ENCODE results near the gene KDM6B. TPM values are rescaled to one million over a fixed set of nuclear protein-coding genes. Genes with fewer than 3 reads are reported as not detected.

KDM6B gene
- total RNA-seq, 1 donor from 2014 or later, result 13.8 TPM

GRCh38 chr17:7818746-7819645 is 15.0 kb upstream of the KDM6B start:
- intact Hi-C loops (cut with micrococcal nuclease), result no loop called here

DNA sequence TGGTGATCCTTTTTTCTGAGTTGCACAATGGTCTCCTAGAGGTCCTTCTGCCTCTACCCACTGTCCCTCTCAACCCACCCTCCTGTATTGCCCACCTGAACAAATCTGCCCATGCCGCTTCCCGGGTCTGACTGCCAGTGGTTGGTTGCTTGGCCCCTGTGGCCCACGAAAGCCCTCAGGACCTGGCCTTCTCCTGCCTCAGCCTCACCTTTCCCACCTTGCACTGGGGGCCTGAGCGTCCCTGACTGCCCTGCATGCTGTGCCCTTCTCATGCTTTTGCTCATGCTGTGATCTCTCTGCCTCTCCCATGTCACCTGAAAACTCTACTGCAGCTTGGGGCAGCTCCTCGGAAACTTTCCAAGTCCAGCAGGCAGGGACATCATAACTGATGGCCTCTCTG is 13.8 kb upstream of the KDM6B start:
- intact Hi-C loops (cut with micrococcal nuclease), result loop anchor here (10.0 kb wide), 1 partner anchor 75 kb away; no protein-coding TSS in a partner anchor

DNA sequence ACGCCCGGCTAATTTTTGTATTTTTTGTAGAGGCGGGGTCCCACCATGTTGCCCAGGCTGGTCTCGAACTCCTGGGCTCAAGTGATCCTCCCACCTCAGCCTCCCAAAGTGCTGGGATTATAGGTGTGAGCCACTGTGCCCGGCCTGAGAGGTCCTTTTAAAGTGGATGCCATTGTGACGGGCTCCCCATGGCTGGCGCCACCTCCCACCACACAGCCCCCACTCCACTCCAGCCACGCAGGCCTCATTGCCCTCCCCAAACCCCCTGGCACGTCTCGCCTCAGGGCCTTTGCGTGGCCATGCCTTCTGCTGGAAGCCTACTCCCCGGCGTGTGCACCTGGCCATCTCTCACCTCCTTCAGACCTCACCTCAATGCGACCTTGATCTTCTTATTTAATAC is 11.9 kb upstream of the KDM6B start:
- intact Hi-C loops (cut with micrococcal nuclease), result loop anchor here (1.0 to 10.0 kb wide), 4 partner anchors 29 to 167 kb away; no protein-coding TSS in a partner anchor

GRCh38 chr17:7823581-7824001 is 10.4 kb upstream of the KDM6B start:
- intact Hi-C loops (cut with micrococcal nuclease), result loop anchor here (2.0 to 10.0 kb wide), 2 partner anchors 79 to 165 kb away; no protein-coding TSS in a partner anchor

GRCh38 chr17:7824021-7824924 is 9.7 kb upstream of the KDM6B start:
- intact Hi-C loops (cut with micrococcal nuclease), result loop anchor here (10.0 kb wide), 1 partner anchor 79 kb away; no protein-coding TSS in a partner anchor

GRCh38 chr17:7825206-7825990 is 8.6 kb upstream of the KDM6B start:
- intact Hi-C loops (cut with micrococcal nuclease), result loop anchor here (5.0 to 10.0 kb wide), 2 partner anchors 81 to 232 kb away; no protein-coding TSS in a partner anchor

DNA sequence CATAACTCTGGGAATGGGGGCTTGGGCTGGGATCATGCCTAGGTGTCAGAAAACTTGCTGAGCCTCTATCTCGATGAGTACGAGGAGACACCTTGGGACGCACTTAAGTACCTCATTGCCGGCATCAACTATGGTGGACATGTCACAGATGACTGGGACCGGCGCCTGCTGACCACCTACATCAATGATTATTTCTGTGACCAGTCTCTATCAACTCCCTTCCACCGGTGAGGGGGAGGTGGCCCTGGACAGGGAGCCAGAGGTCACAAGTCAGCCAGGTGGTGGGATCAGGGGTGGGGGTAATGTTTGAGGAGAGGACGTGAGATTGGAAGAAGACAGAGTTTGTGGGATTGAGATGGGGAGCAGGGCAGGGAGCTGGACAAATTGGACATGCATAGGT is 3.4 kb upstream of the KDM6B start:
- intact Hi-C loops (cut with micrococcal nuclease), result loop anchor here (10.0 kb wide), 2 partner anchors 216 to 294 kb away; partner anchors contain the start of genes FXR2 and HES7

GRCh38 chr17:7831233-7831632 is 2.8 kb upstream of the KDM6B start:
- intact Hi-C loops (cut with micrococcal nuclease), result loop anchor here (10.0 kb wide), 2 partner anchors 216 to 294 kb away; partner anchors contain the start of genes FXR2 and HES7

DNA sequence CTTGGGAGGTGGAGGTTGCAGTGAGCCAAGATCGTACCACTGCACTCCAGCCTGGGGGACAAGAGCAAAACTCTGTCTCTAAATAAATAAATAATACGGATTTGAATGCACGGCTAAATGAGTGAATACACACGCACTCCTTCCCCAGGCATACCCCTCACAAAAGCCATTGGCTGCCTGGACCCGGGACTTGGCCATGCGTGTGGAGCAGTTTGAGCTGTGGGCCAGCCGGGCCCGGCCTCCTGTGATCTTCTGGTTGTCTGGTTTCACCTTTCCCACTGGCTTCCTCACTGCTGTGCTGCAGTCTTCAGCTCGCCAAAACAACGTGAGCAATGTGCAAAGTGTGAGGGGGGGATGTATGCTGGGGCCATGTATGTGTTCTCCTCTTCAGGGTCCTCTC is 1.6 kb upstream of the KDM6B start:
- intact Hi-C loops (cut with micrococcal nuclease), result loop anchor here (10.0 kb wide), 2 partner anchors 218 to 292 kb away; partner anchors contain the start of genes FXR2 and HES7

GRCh38 chr17:7833011-7833794 is 814 bp upstream of the KDM6B start:
- intact Hi-C loops (cut with micrococcal nuclease), result loop anchor here (10.0 kb wide), 2 partner anchors 218 to 292 kb away; partner anchors contain the start of genes FXR2 and HES7

DNA sequence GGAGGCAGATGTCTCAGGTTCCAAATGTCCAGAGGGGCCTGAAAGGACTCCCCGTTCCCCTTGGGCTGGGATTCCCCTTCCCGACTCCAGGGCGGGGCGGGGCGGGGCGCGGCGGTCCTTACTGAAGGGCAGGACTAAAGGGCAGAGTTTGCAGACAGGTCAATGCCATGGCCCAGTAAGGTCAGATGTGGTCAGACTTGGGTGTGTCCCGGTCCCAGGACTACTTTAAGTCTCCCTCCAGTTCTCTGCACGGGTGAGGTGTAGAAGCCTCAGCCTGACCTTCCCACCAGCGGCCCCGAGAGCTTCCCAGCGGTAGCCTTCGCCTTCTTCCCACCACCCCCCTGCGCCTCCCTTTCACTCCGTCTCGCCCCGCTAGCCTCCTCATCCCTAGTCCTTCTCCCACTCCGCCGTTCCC is 532 bp downstream of the KDM6B start:
- intact Hi-C loops (cut with micrococcal nuclease), result loop anchor here (1.0 to 10.0 kb wide), 4 partner anchors 23 to 290 kb away; partner anchors contain the start of genes FXR2, HES7, NAA38 and TP53

GRCh38 chr17:7834957-7835813 is 1.2 kb downstream of the KDM6B start:
- intact Hi-C loops (cut with micrococcal nuclease), result loop anchor here (1.0 to 10.0 kb wide), 8 partner anchors 9 to 290 kb away; partner anchors contain the start of genes CNTROB, FXR2, HES7 and NAA38

- intact Hi-C loops (cut with micrococcal nuclease), result loop anchor here (1.0 to 10.0 kb wide), 7 partner anchors 8 to 289 kb away; partner anchors contain the start of genes CNTROB, FXR2, HES7 and TP53
These were observed 2.0 kb downstream of the KDM6B start for GRCh38 chr17:7835814-7836595.

DNA sequence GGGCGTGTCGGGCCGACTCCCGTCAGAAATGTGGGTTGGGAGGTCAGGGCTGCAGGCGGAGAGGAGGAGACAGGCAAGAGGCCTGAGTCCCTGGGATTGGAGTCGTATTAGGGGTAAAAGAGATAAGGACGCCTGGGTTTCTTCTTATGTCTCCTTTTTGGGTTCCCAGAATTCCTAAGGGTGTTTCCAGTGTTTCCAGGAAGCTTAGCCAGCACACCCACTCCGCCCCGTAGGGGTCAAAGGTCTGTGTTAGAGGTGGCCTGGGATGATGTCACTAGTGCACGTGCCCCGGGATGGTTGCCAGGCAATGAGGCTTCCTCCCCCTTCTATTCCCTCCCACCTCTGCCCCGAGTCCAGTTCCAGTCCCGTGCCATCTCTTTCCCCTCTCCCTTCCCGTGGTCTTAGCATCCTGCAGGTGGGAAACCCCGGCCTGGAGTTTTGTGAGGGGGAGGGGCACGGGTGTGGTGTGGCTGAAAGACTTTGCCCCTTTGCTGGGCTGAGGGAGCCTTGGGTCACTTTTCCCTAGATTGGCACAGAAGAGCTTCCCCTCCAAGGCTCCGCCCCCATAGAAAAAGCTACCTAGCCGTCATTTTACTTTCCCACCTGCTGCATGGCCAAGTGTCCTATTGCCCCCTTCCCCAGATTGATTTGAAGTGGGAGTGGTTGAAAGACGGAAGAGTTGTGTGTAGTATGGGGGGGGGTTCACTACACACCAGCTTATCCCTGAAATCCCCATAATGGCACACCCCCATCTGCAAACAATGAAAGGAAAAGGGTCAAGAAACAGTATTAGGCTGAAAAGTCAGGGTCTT is 2.8 kb downstream of the KDM6B start:
- intact Hi-C loops (cut with micrococcal nuclease), result loop anchor here (10.0 kb wide), 2 partner anchors 222 to 288 kb away; partner anchors contain the start of genes FXR2 and HES7

- intact Hi-C loops (cut with micrococcal nuclease), result loop anchor here (10.0 kb wide), 2 partner anchors 223 to 287 kb away; partner anchors contain the start of genes FXR2 and HES7
These were observed 3.5 kb downstream of the KDM6B start for GRCh38 chr17:7837408-7838088.

Measured in T-helper 2 cell treated with Interferon-gamma antibody and Interleukin-4, amounts not matched to agents 100 ng/mL and 5 ng/mL, for 36 hours (primary cell).